Stimulated activated naive CD8-positive, alpha-beta T cell treated with anti-CD3 and anti-CD28 coated beads, Interleukin-15, amount 100 ng/mL, for 72 hours (primary cell): ENCODE results near the gene DACH1.

Experiments used
- ATAC-seq: fragments of 150-1000 bp; cut with Tn5 transposase; 2 replicates; pipeline ENCODE4 v1.10.0; 2021; ENCODE audit warnings: mild to moderate bottlenecking, moderate library complexity
- DNase-seq, 2 donors: peaks; one replicate each; pipeline ENCODE4 v3.0.0; 2021 to 2022
- H3K27ac Mint-ChIP-seq, 2 donors: one replicate each; pipeline ENCODE4 v1.8.0; 2022; ENCODE audit warnings: mild to moderate bottlenecking in 2 of 2, mixed read lengths in 2 of 2, moderate library complexity in 2 of 2
- H3K27me3 Mint-ChIP-seq: one replicate; pipeline ENCODE4 v1.8.0; 2022; ENCODE audit warnings: mixed read lengths
- H3K4me1 Mint-ChIP-seq: one replicate; pipeline ENCODE4 v1.8.0; 2022; ENCODE audit warnings: mild to moderate bottlenecking, mixed read lengths
- H3K4me3 Mint-ChIP-seq, 2 donors: one replicate each; pipeline ENCODE4 v1.8.0; 2022; ENCODE audit warnings: mild to moderate bottlenecking in 2 of 2, mixed read lengths in 2 of 2, moderate library complexity in 1 of 2
- H3K9me3 Mint-ChIP-seq, 2 donors: one replicate each; pipeline ENCODE4 v1.8.0; 2022; ENCODE audit warnings: mixed read lengths in 2 of 2

DACH1 gene

GRCh38 chr13:71672512-71672911, 194.5 kb downstream of the DACH1 start:
- DNase-seq (no peak), ATAC-seq (no peak)
- no peaks in the 10 kb centered on the region for H3K4me1 Mint-ChIP-seq
- no peak overlapping the region for H3K27ac Mint-ChIP-seq
- no peak overlapping the region for H3K4me3 Mint-ChIP-seq
- H3K9me3 Mint-ChIP-seq: no peaks in the 10 kb centered on the region
- no peaks in the 10 kb centered on the region for H3K27me3 Mint-ChIP-seq

- Mint-ChIP-seq H3K9me3 (no peaks in the 10 kb centered on the region), H3K27me3 (no peaks in the 10 kb centered on the region), H3K27ac (no peak overlapping the region), H3K4me1 (no peaks in the 10 kb centered on the region), H3K4me3 (no peak overlapping the region)
- ATAC-seq (no peak), DNase-seq (no peak)
These were observed 203.6 kb downstream of the DACH1 start for GRCh38 chr13:71663431-71663830.

- no peak for DNase-seq
- Mint-ChIP-seq H3K4me3 (no peak overlapping the region), H3K4me1 (no peaks in the 10 kb centered on the region), H3K27me3 (no peaks in the 10 kb centered on the region), H3K9me3 (no peaks in the 10 kb centered on the region), H3K27ac (no peak overlapping the region)
- no peak for ATAC-seq
These were observed 205.1 kb downstream of the DACH1 start for GRCh38 chr13:71661921-71662320.

- Mint-ChIP-seq H3K27ac (no peak overlapping the region), H3K27me3 (no peaks in the 10 kb centered on the region), H3K4me3 (no peak overlapping the region), H3K4me1 (no peaks in the 10 kb centered on the region), H3K9me3 (no peaks in the 10 kb centered on the region)
- ATAC-seq (no peak), DNase-seq (no peak)
These were observed 207.6 kb downstream of the DACH1 start for GRCh38 chr13:71659404-71659803.

- no peaks in the 10 kb centered on the region for H3K4me1 Mint-ChIP-seq
- ATAC-seq (no peak), DNase-seq (no peak)
- H3K9me3 Mint-ChIP-seq: peaks cover 0 to 11% of the 10 kb centered on the region in 2 donors
- no peaks in the 10 kb centered on the region for H3K27me3 Mint-ChIP-seq
- no peak overlapping the region for H3K27ac Mint-ChIP-seq
- no peak overlapping the region for H3K4me3 Mint-ChIP-seq
These were observed 221.5 kb downstream of the DACH1 start for GRCh38 chr13:71645467-71645866.

- Mint-ChIP-seq H3K4me3 (no peak overlapping the region), H3K27ac (no peak overlapping the region), H3K27me3 (no peaks in the 10 kb centered on the region), H3K9me3 (peaks cover 0 to 11% of the 10 kb centered on the region in 2 donors), H3K4me1 (no peaks in the 10 kb centered on the region)
- ATAC-seq (no peak), DNase-seq (no peak)
These were observed 222.4 kb downstream of the DACH1 start for GRCh38 chr13:71644579-71644978.

GRCh38 chr13:71643448-71643860, 223.6 kb downstream of the DACH1 start:
- no peak for ATAC-seq
- Mint-ChIP-seq H3K4me3 (no peak overlapping the region), H3K4me1 (no peaks in the 10 kb centered on the region), H3K9me3 (peaks cover 0 to 11% of the 10 kb centered on the region in 2 donors), H3K27ac (no peak overlapping the region), H3K27me3 (no peaks in the 10 kb centered on the region)
- no peak for DNase-seq

- ATAC-seq (no peak), DNase-seq (no peak)
- Mint-ChIP-seq H3K27me3 (no peaks in the 10 kb centered on the region), H3K9me3 (peaks cover 0 to 6% of the 10 kb centered on the region in 2 donors), H3K4me1 (no peaks in the 10 kb centered on the region), H3K27ac (no peak overlapping the region), H3K4me3 (no peak overlapping the region)
These were observed 228.3 kb downstream of the DACH1 start for GRCh38 chr13:71638751-71639150.

GRCh38 chr13:71634602-71635443, 232.2 kb downstream of the DACH1 start:
- Mint-ChIP-seq H3K9me3 (peaks cover 0 to 6% of the 10 kb centered on the region in 2 donors), H3K27ac (no peak overlapping the region), H3K4me3 (no peak overlapping the region), H3K4me1 (no peaks in the 10 kb centered on the region), H3K27me3 (no peaks in the 10 kb centered on the region)
- DNase-seq (no peak), ATAC-seq (no peak)

- ATAC-seq: no peak
- Mint-ChIP-seq H3K27me3 (no peaks in the 10 kb centered on the region), H3K9me3 (peaks cover 0 to 6% of the 10 kb centered on the region in 2 donors), H3K27ac (no peak overlapping the region), H3K4me1 (no peaks in the 10 kb centered on the region), H3K4me3 (no peak overlapping the region)
- DNase-seq: no peak
These were observed 232.8 kb downstream of the DACH1 start for GRCh38 chr13:71634182-71634581.

- no peak overlapping the region for H3K4me3 Mint-ChIP-seq
- DNase-seq (no peak), ATAC-seq (no peak)
- peaks cover 0 to 6% of the 10 kb centered on the region in 2 donors for H3K9me3 Mint-ChIP-seq
- no peaks in the 10 kb centered on the region for H3K27me3 Mint-ChIP-seq
- H3K4me1 Mint-ChIP-seq: no peaks in the 10 kb centered on the region
- no peak overlapping the region for H3K27ac Mint-ChIP-seq
These were observed 234.3 kb downstream of the DACH1 start for GRCh38 chr13:71632721-71633120.

- Mint-ChIP-seq H3K27me3 (no peaks in the 10 kb centered on the region), H3K4me3 (no peak overlapping the region), H3K9me3 (peaks cover 0 to 6% of the 10 kb centered on the region in 2 donors), H3K4me1 (no peaks in the 10 kb centered on the region), H3K27ac (no peak overlapping the region)
- ATAC-seq: no peak
- no peak for DNase-seq
These were observed 234.8 kb downstream of the DACH1 start for GRCh38 chr13:71632206-71632605.

GRCh38 chr13:71629167-71629566, 237.8 kb downstream of the DACH1 start:
- Mint-ChIP-seq H3K27ac (no peak overlapping the region), H3K27me3 (no peaks in the 10 kb centered on the region), H3K9me3 (peaks cover 0 to 1% of the 10 kb centered on the region in 2 donors), H3K4me3 (no peak overlapping the region), H3K4me1 (no peaks in the 10 kb centered on the region)
- DNase-seq (no peak), ATAC-seq (no peak)

- H3K4me1 Mint-ChIP-seq: no peaks in the 10 kb centered on the region
- no peak overlapping the region for H3K4me3 Mint-ChIP-seq
- H3K27ac Mint-ChIP-seq: no peak overlapping the region
- ATAC-seq (no peak), DNase-seq (no peak)
- no peaks in the 10 kb centered on the region for H3K27me3 Mint-ChIP-seq
- H3K9me3 Mint-ChIP-seq: no peaks in the 10 kb centered on the region
These were observed 240.4 kb downstream of the DACH1 start for GRCh38 chr13:71626421-71627117.

GRCh38 chr13:71625694-71626093, 241.3 kb downstream of the DACH1 start:
- Mint-ChIP-seq H3K9me3 (no peaks in the 10 kb centered on the region), H3K27ac (no peak overlapping the region), H3K4me3 (no peak overlapping the region), H3K4me1 (no peaks in the 10 kb centered on the region), H3K27me3 (no peaks in the 10 kb centered on the region)
- ATAC-seq (no peak), DNase-seq (no peak)
